ENCODE measurements around the gene MN1. TPM values are rescaled to one million over a fixed set of nuclear protein-coding genes. Genes with fewer than 3 reads are reported as not detected.

Gene MN1
- total RNA-seq, 1 experiment from 2014 or later = not detected

DNA sequence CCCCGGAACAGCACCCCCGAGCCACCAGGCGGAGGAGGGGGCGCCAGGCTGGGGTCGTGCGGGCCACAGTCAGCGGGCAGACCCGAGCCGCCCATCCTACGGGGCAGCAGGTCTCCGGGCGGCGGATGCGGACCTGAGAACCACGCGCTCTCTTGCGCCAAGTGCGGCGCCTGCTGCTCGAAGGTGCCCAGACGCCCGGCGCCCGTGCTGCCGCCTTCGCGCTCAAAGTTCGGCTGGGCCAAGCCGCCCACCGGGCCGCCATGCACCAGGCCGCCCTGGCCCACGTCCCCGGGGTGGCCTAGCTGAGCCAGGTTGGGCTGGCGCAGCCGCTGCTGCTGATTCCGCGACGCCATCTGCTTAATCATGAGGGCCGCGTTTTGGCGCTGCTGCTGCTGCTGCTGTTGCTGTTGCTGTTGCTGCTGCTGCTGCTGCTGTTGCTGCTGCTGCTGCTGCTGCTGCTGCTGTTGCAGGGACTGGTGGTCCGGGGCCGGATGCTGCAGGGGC is 3.0 kb downstream of the MN1 start:
- H3K36me3 ChIP-seq (ENCODE audit: insufficient read depth, low read length) = no peaks in the 10 kb centered on the region
- no peaks in the 10 kb centered on the region for H4K20me1 ChIP-seq (ENCODE audit: insufficient read depth, low read depth, low read length)
- no peaks in the 10 kb centered on the region for H3K4me1 ChIP-seq (ENCODE audit: low read length)
- no peak overlapping the region for H3K9ac ChIP-seq (ENCODE audit: low read length)
- H3K27ac ChIP-seq (ENCODE audit: low read length) = no peak overlapping the region
- H2AFZ ChIP-seq (ENCODE audit: low read length) = no peak overlapping the region
- no peaks in the 10 kb centered on the region for H3K27me3 ChIP-seq (ENCODE audit: low read length)
- no peaks in the 10 kb centered on the region for H3K79me2 ChIP-seq (ENCODE audit: low read length)
- H3K9me2 ChIP-seq (replicated peaks; ENCODE audit: insufficient read depth, low read length) = no peaks in the 10 kb centered on the region
- no peak for DNase-seq
- no peak overlapping the region for H3K4me3 ChIP-seq (ENCODE audit: low read length)
- no peaks in the 10 kb centered on the region for H3K9me3 ChIP-seq (ENCODE audit: low read length)
- no peak overlapping the region for H3K4me2 ChIP-seq (ENCODE audit: low read depth, low read length, poor library complexity, severe bottlenecking)

DNA sequence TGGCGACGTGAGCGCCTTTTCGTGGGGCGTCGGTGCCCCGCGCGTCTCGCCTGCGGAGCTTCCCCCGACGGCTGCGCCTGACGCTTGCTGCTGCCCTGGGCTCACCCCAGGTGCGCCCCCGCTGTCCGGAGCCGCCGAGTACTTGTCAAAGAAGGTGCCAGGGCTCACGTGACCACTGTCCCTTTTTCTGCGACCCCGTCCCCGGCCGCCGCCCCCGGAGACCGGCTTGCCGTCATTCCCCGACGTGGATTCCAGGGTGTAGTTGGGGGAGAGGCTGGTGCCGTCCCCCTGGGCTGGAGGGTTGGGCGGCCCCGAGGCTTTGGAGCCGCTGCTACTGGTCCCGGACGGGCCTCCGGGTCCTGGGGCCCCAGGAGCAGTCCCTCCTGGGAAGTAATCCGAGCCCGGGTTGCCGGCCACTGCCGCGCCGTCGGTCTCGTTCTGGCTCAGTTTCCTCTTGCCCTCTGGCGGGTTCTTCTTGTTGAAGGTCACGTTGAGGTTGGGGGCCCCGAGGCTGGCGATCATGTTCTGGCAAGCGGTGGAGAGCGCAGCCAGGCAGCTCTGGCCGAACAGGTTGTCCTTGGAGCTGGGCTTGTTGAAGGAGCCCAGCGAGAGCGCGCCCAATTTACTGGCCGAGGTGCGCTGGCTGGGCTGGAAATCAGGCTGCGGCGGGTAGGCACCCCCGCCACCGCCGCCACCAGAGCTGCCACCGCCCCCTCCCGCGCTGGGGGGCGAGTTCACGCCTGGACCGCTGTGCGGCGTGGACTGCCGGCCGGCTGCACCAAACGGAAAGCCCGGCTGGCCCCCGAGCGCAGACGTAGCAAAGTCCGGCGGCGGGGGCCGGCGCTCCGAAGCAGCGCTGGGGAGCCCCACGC is 3.8 kb downstream of the MN1 start:
- no peaks in the 10 kb centered on the region for H3K79me2 ChIP-seq (ENCODE audit: low read length)

DNA sequence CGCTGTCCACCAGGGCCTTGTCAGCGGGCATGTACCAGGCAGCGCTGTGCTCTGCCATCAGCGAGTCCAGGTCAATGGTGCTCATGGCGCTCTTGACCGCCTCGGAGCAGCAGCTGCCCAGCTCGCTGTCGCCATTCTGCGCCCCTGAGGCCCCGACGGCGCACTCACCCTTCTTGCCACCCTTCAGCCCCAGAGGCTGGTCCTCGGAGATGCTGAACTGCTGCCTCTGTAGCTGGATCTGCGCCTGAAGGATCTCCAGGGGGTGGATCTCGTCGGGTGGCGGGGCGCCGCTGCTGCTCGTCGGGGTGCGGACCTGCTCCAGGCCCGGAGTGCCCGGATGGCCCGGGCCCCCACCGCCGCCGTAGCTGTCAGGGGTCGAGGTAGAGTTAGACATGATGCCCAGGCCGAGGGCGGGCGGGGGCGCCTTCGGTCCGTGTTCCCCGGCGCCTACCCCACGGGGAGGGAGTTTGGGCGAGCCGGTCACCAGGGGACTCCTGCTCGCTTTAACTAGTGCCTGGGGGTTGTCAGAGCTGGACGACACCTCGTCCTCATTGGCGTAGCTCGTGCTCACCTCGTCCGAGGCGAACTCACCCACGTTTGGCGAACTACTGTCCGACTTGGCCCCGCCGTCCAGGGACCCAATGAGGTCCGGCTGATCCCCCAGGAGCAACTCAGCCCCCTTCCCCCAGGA is 4.6 kb downstream of the MN1 start:
- Histone ChIP-seq H3K4me1 (ENCODE audit: low read length) (no peaks in the 10 kb centered on the region), H3K9me2 (replicated peaks; ENCODE audit: insufficient read depth, low read length) (no peaks in the 10 kb centered on the region), H3K79me2 (ENCODE audit: low read length) (no peaks in the 10 kb centered on the region)

More for the DNA sequence above, 3.8 kb downstream of the MN1 start:
- Histone ChIP-seq H3K36me3 (ENCODE audit: insufficient read depth, low read length) (no peaks in the 10 kb centered on the region), H3K9me3 (ENCODE audit: low read length) (no peaks in the 10 kb centered on the region), H3K4me3 (ENCODE audit: low read length) (no peak overlapping the region), H3K4me1 (ENCODE audit: low read length) (no peaks in the 10 kb centered on the region), H3K27me3 (ENCODE audit: low read length) (no peaks in the 10 kb centered on the region), H3K27ac (ENCODE audit: low read length) (no peak overlapping the region), H4K20me1 (ENCODE audit: insufficient read depth, low read depth, low read length) (no peaks in the 10 kb centered on the region), H3K4me2 (ENCODE audit: low read depth, low read length, poor library complexity, severe bottlenecking) (no peak overlapping the region), H3K9me2 (replicated peaks; ENCODE audit: insufficient read depth, low read length) (no peaks in the 10 kb centered on the region), H2AFZ (ENCODE audit: low read length) (no peak overlapping the region), H3K9ac (ENCODE audit: low read length) (no peak overlapping the region)
- no peak for DNase-seq

DNA sequence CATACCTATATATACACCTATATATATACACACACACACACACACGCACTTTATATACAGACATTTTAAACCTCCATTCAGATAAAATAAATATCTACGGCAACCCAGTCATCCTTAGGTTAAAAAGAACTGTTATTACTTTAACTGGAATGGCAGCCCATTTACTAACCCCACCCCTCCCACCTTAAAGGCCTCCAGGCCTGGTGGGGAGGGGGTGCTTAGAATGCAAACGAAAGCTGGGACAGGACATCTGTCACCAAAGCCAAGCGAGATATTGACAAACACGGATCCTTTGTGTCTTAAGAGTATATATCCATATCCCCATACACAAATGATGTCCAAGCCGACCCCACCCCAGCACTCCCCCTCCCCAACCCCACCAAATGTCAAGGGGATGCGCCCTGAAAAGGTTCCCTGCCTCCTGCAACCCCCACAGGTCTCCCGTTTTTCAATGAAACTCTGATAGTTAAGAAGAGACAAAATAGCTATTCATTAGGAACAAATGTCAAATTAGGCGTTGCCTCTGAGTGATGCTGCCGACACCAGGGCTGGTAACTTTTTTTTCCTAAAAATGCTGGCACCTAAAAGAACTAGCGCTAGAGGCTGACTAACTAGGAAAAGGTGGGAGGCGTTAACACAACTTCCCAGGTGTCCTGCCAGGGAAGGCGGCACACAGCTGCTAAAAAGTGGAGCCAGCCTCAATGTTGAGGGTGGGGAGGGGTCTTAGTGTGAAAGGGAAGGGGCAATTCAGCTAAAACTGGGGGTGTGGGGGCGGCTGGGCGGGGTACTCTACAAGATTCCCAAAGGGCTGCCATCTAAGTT is 5.6 kb downstream of the MN1 start:
- Histone ChIP-seq H3K4me3 (ENCODE audit: low read length) (no peak overlapping the region), H3K36me3 (ENCODE audit: insufficient read depth, low read length) (no peaks in the 10 kb centered on the region), H3K4me2 (ENCODE audit: low read depth, low read length, poor library complexity, severe bottlenecking) (no peak overlapping the region), H3K27me3 (ENCODE audit: low read length) (no peaks in the 10 kb centered on the region), H3K9me3 (ENCODE audit: low read length) (no peaks in the 10 kb centered on the region), H4K20me1 (ENCODE audit: insufficient read depth, low read depth, low read length) (no peaks in the 10 kb centered on the region), H3K9me2 (replicated peaks; ENCODE audit: insufficient read depth, low read length) (no peaks in the 10 kb centered on the region), H3K4me1 (ENCODE audit: low read length) (no peaks in the 10 kb centered on the region), H3K79me2 (ENCODE audit: low read length) (no peaks in the 10 kb centered on the region), H3K9ac (ENCODE audit: low read length) (no peak overlapping the region), H2AFZ (ENCODE audit: low read length) (no peak overlapping the region), H3K27ac (ENCODE audit: low read length) (no peak overlapping the region)
- no peak for DNase-seq

More for the DNA sequence above, 4.6 kb downstream of the MN1 start:
- no peak overlapping the region for H3K4me3 ChIP-seq (ENCODE audit: low read length)
- no peak overlapping the region for H3K4me2 ChIP-seq (ENCODE audit: low read depth, low read length, poor library complexity, severe bottlenecking)
- H3K36me3 ChIP-seq (ENCODE audit: insufficient read depth, low read length) = no peaks in the 10 kb centered on the region
- no peaks in the 10 kb centered on the region for H4K20me1 ChIP-seq (ENCODE audit: insufficient read depth, low read depth, low read length)
- no peaks in the 10 kb centered on the region for H3K27me3 ChIP-seq (ENCODE audit: low read length)
- no peaks in the 10 kb centered on the region for H3K9me3 ChIP-seq (ENCODE audit: low read length)
- no peak overlapping the region for H3K27ac ChIP-seq (ENCODE audit: low read length)
- H3K9ac ChIP-seq (ENCODE audit: low read length) = no peak overlapping the region
- no peak for DNase-seq
- H2AFZ ChIP-seq (ENCODE audit: low read length) = no peak overlapping the region

DNA sequence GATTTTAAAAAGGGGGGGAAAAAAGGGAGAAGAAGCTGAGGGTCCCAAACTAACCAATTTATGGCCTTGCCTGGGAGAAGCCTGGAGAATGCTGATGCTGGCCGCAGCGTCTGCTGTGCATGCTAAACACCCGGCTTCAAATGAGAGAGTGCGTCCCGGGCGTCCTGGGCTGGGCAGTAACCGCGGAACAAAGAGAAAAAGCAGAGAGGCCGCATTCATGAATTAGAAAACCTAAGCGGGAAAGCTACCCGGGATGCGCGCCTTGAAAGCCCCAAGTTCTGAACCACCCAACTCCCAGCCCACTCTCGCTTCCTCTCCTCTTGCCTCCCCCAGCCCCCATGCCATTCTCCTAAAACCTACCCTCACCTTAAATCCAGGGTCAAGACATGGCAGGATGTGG is 6.5 kb downstream of the MN1 start:
- Histone ChIP-seq H3K9ac (ENCODE audit: low read length) (no peak overlapping the region), H3K27ac (ENCODE audit: low read length) (no peak overlapping the region), H3K27me3 (ENCODE audit: low read length) (no peaks in the 10 kb centered on the region), H2AFZ (ENCODE audit: low read length) (no peak overlapping the region), H3K4me1 (ENCODE audit: low read length) (no peaks in the 10 kb centered on the region), H3K79me2 (ENCODE audit: low read length) (no peaks in the 10 kb centered on the region), H4K20me1 (ENCODE audit: insufficient read depth, low read depth, low read length) (no peaks in the 10 kb centered on the region), H3K36me3 (ENCODE audit: insufficient read depth, low read length) (no peaks in the 10 kb centered on the region), H3K4me2 (ENCODE audit: low read depth, low read length, poor library complexity, severe bottlenecking) (no peak overlapping the region), H3K9me3 (ENCODE audit: low read length) (no peaks in the 10 kb centered on the region), H3K4me3 (ENCODE audit: low read length) (no peak overlapping the region), H3K9me2 (replicated peaks; ENCODE audit: insufficient read depth, low read length) (no peaks in the 10 kb centered on the region)
- DNase-seq = no peak

DNA sequence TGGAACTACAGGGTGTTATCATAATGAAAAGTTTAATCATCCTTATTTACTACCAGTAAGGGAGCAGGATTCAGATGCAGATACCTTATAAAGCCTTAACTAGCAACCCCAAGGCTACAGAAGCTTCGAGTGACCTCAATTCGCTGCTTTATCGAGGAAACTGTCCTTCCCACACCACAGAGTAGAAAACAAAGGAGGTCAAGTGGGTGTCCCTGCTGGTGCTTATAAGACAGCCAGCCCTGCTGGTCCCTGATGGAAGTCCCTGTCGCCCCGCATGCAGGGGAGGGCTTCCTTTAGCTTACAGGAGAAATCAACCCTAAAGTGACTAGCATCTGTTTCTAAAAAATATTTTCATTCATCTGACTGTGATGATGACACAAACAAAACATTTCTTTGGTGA is 7.3 kb downstream of the MN1 start:
- Histone ChIP-seq H3K4me1 (ENCODE audit: low read length) (no peaks in the 10 kb centered on the region), H3K9me2 (replicated peaks; ENCODE audit: insufficient read depth, low read length) (no peaks in the 10 kb centered on the region), H3K79me2 (ENCODE audit: low read length) (no peaks in the 10 kb centered on the region), H3K9me3 (ENCODE audit: low read length) (no peaks in the 10 kb centered on the region), H3K4me3 (ENCODE audit: low read length) (no peak overlapping the region), H3K9ac (ENCODE audit: low read length) (no peak overlapping the region), H3K27me3 (ENCODE audit: low read length) (no peaks in the 10 kb centered on the region), H3K27ac (ENCODE audit: low read length) (no peak overlapping the region), H2AFZ (ENCODE audit: low read length) (no peak overlapping the region), H4K20me1 (ENCODE audit: insufficient read depth, low read depth, low read length) (no peaks in the 10 kb centered on the region), H3K36me3 (ENCODE audit: insufficient read depth, low read length) (no peaks in the 10 kb centered on the region), H3K4me2 (ENCODE audit: low read depth, low read length, poor library complexity, severe bottlenecking) (no peak overlapping the region)
- no peak for DNase-seq

DNA sequence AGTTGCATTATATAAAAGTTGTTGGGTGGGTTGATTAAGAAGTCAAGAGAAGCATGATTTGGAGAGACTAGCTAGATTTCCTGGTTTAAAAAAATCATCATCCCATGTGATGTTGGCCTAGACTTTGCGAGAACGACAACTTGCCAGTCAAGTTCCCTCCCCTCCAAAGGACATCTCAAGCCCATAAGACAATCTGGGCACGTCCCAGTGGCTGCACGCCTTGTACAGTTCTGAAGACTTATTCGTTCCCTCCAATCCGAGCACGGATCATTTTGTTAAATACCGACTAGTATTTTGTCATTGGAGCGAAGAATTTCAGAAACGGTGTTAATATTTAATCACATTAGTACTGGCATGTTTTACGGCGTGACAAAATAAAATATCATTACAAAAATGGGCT is 8.0 kb downstream of the MN1 start:
- Histone ChIP-seq H3K79me2 (ENCODE audit: low read length) (no peaks in the 10 kb centered on the region), H3K9ac (ENCODE audit: low read length) (no peak overlapping the region), H3K9me2 (replicated peaks; ENCODE audit: insufficient read depth, low read length) (no peaks in the 10 kb centered on the region), H3K36me3 (ENCODE audit: insufficient read depth, low read length) (no peaks in the 10 kb centered on the region), H3K9me3 (ENCODE audit: low read length) (no peaks in the 10 kb centered on the region), H3K4me2 (ENCODE audit: low read depth, low read length, poor library complexity, severe bottlenecking) (no peak overlapping the region), H2AFZ (ENCODE audit: low read length) (no peak overlapping the region), H3K4me1 (ENCODE audit: low read length) (no peaks in the 10 kb centered on the region), H3K27me3 (ENCODE audit: low read length) (no peaks in the 10 kb centered on the region), H4K20me1 (ENCODE audit: insufficient read depth, low read depth, low read length) (no peaks in the 10 kb centered on the region), H3K27ac (ENCODE audit: low read length) (no peak overlapping the region), H3K4me3 (ENCODE audit: low read length) (no peak overlapping the region)
- no peak for DNase-seq
